DND-41 (cell line): ENCODE results near the gene ATP13A4.

Experiments
- CTCF ChIP-seq: IDR thresholded peaks from 2 replicates; pipeline ENCODE4 v1.5.1; 2012; ENCODE audit warnings: borderline replicate concordance, low read length, moderate library complexity, mild to moderate bottlenecking; ENCODE audit not compliant: poor library complexity, severe bottlenecking; ENCODE audit errors: extremely low read depth
- EZH2 ChIP-seq: IDR thresholded peaks from 3 replicates; pipeline ENCODE4 v1.6.1; 2012; ENCODE audit warnings: borderline replicate concordance, low read depth, mild to moderate bottlenecking, moderate library complexity, low read length, inconsistent platforms; ENCODE audit not compliant: severe bottlenecking

GRCh38 chr3:193483988-193484539 lies 70.6 kb downstream of the ATP13A4 start:
- TF ChIP-seq EZH2: no peak
- no peak for TF ChIP-seq CTCF
